Uterus (tissue), 2 donors: ENCODE data around the gene MOB2.

Experiments
- POLR2A ChIP-seq, 2 donors: fragments of 450-650 bp; IDR thresholded peaks; one replicate each; pipeline ENCODE4 v1.6.1; 2016; ENCODE audit warnings: antibody characterized with exemption in 2 of 2, mild to moderate bottlenecking in 1 of 2, moderate library complexity in 1 of 2
- TF ChIP-seq, protein P1 (sequence below), 4 experiments: fragments of 200-600 bp in 2 of 4; fragments of 450-650 bp in 2 of 4; sonication (generic) in 2 of 4; IDR thresholded peaks; one replicate each; pipeline ENCODE4 v1.5.1; 2016 to 2019; ENCODE audit warnings: antibody characterized with exemption in 4 of 4, mild to moderate bottlenecking in 2 of 4, moderate library complexity in 1 of 4

DNA sequence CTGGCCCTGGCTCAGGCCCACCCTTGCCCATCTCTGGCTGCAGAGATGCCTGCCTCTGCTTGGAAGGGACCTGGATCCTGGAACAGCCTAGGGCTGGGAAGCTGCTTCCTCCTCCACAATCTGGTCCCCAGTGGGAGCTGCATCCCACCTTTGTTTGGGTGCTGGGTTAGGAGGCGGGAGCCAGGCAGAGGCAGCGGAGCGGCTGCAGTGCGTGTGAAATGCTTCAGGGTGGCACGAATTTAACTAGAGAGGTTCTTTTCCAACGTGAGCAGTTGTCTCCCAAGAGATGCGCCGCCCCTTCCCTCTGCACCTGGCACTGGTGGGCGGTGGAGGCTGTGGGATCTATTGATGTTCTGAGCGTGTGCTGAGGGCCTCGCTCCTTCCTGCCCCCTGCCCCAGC is 65.3 kb downstream of the MOB2 start:
- no peak for TF ChIP-seq POLR2A (IDR thresholded peaks at IDR 0.05)
- TF ChIP-seq, protein P1, sequence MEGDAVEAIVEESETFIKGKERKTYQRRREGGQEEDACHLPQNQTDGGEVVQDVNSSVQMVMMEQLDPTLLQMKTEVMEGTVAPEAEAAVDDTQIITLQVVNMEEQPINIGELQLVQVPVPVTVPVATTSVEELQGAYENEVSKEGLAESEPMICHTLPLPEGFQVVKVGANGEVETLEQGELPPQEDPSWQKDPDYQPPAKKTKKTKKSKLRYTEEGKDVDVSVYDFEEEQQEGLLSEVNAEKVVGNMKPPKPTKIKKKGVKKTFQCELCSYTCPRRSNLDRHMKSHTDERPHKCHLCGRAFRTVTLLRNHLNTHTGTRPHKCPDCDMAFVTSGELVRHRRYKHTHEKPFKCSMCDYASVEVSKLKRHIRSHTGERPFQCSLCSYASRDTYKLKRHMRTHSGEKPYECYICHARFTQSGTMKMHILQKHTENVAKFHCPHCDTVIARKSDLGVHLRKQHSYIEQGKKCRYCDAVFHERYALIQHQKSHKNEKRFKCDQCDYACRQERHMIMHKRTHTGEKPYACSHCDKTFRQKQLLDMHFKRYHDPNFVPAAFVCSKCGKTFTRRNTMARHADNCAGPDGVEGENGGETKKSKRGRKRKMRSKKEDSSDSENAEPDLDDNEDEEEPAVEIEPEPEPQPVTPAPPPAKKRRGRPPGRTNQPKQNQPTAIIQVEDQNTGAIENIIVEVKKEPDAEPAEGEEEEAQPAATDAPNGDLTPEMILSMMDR (IDR thresholded peaks at IDR 0.05): no peak
